ENCODE results near the gene TPR.

The TPR gene

DNA sequence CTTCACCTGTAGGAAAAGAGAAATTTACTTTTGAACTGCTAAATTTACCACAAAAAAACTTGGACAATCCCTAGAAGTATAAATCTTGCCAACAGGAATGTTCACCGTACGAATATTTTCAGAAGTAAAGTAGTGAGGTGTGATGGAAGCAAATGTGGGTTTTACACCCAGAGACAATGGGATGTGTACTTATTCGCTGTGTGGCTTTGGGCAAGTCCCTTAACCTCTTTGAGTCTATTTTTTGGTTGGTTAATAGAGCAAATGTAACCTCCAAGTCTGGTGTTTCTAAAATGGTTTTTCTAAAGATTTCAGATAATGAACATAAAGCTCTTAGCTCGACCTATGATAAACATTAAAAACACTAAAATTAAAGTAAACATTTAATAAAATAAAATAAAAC is 51.2 kb downstream of the TPR start:
- TF ChIP-seq POLR2AphosphoS5 (IDR thresholded peaks at IDR 0.05; ENCODE audit: low read depth, low read length) = no peak
- no peak for TF ChIP-seq TAF1 (IDR thresholded peaks at IDR 0.05; ENCODE audit: borderline replicate concordance, insufficient read depth, low read length)
- TF ChIP-seq SIN3A (IDR thresholded peaks at IDR 0.05; ENCODE audit: borderline replicate concordance, insufficient read depth, low read length) = no peak
- TF ChIP-seq FOXP2 (optimal IDR thresholded peaks at IDR 0.05; ENCODE audit: borderline replicate concordance, extremely low read depth, extremely low read length, insufficient read depth) = no peak
- TF ChIP-seq, protein P1, sequence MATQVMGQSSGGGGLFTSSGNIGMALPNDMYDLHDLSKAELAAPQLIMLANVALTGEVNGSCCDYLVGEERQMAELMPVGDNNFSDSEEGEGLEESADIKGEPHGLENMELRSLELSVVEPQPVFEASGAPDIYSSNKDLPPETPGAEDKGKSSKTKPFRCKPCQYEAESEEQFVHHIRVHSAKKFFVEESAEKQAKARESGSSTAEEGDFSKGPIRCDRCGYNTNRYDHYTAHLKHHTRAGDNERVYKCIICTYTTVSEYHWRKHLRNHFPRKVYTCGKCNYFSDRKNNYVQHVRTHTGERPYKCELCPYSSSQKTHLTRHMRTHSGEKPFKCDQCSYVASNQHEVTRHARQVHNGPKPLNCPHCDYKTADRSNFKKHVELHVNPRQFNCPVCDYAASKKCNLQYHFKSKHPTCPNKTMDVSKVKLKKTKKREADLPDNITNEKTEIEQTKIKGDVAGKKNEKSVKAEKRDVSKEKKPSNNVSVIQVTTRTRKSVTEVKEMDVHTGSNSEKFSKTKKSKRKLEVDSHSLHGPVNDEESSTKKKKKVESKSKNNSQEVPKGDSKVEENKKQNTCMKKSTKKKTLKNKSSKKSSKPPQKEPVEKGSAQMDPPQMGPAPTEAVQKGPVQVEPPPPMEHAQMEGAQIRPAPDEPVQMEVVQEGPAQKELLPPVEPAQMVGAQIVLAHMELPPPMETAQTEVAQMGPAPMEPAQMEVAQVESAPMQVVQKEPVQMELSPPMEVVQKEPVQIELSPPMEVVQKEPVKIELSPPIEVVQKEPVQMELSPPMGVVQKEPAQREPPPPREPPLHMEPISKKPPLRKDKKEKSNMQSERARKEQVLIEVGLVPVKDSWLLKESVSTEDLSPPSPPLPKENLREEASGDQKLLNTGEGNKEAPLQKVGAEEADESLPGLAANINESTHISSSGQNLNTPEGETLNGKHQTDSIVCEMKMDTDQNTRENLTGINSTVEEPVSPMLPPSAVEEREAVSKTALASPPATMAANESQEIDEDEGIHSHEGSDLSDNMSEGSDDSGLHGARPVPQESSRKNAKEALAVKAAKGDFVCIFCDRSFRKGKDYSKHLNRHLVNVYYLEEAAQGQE (IDR thresholded peaks at IDR 0.05; ENCODE audit: insufficient read depth in 1 of 2, low read depth in 2 of 2, low read length in 2 of 2) = no peak

DNA sequence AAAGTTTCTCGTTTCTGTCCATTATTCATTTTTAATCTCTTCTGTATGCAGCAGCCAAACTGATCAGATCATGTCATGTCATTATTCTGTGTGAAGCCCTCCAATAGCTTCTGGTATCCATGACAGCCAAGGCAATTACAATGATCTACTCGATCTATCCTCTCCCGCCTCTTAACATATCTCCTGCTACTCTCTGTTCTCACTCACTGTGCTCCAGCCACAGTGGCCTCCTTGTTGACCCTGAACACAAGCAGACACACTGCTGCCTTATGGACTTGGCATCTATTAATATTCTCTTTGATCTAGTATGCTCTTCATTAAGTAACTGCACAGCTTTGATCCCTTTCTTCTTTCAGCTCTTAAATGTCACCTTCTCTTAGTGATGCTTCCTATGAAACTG is 59.5 kb downstream of the TPR start:
- TF ChIP-seq TAF1 (IDR thresholded peaks at IDR 0.05; ENCODE audit: borderline replicate concordance, insufficient read depth, low read length) (no peak), FOXP2 (optimal IDR thresholded peaks at IDR 0.05; ENCODE audit: borderline replicate concordance, extremely low read depth, extremely low read length, insufficient read depth) (no peak), POLR2AphosphoS5 (IDR thresholded peaks at IDR 0.05; ENCODE audit: low read depth, low read length) (no peak), SIN3A (IDR thresholded peaks at IDR 0.05; ENCODE audit: borderline replicate concordance, insufficient read depth, low read length) (no peak)
- TF ChIP-seq, protein P1 (IDR thresholded peaks at IDR 0.05; ENCODE audit: insufficient read depth in 1 of 2, low read depth in 2 of 2, low read length in 2 of 2) = no peak

DNA sequence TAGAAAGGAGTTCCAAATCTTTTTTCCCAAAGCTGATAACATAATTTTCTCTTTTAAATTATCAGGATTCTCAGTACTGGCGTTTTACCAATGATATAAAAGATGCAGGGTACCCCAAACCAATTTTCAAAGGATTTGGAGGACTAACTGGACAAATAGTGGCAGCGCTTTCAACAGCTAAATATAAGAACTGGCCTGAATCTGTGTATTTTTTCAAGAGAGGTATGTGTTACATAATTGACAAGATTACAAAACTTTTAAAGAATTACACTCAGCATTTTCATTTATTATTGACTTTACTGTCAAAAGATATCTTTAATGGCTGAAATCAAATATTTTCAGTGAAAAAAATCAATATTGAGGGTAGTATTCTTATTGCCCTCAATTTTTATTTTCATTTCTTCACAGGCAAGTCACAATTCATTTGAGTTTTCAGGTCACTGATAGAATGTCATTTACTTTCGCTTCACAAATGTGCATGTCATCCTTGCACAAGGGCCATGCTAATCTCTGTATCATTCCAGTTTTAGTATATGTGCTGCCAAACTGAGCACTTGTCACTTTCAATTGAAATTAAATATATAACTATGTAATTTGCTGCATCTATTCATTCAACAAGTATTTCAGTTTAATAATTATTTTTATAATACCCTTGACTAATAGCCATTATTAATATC is 63.5 kb downstream of the TPR start:
- TF ChIP-seq FOXP2 (optimal IDR thresholded peaks at IDR 0.05; ENCODE audit: borderline replicate concordance, extremely low read depth, extremely low read length, insufficient read depth) (no peak), SIN3A (IDR thresholded peaks at IDR 0.05; ENCODE audit: borderline replicate concordance, insufficient read depth, low read length) (no peak), TAF1 (IDR thresholded peaks at IDR 0.05; ENCODE audit: borderline replicate concordance, insufficient read depth, low read length) (no peak), POLR2AphosphoS5 (IDR thresholded peaks at IDR 0.05; ENCODE audit: low read depth, low read length) (no peak)
- TF ChIP-seq, protein P1 (IDR thresholded peaks at IDR 0.05; ENCODE audit: insufficient read depth in 1 of 2, low read depth in 2 of 2, low read length in 2 of 2) = no peak

DNA sequence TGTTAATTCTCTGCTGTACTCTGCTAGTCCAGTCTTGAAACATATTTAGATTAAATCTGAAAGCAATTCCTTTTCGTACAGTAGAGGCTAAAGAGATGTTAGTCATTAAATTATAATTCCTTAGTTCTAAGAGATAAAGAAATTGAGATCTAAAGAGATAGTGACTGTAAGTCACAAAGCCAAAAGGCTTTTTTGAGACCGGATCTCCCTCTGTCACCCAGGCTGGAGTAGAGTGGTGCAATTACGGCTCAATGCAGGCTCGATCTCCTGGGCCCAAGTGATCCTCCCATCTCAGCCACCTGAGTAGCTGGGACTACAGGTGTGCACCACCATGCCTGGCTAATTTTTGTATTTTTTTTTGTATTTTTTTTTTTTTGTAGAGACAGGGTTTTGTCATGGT is 64.7 kb downstream of the TPR start:
- TF ChIP-seq FOXP2 (optimal IDR thresholded peaks at IDR 0.05; ENCODE audit: borderline replicate concordance, extremely low read depth, extremely low read length, insufficient read depth) (no peak), TAF1 (IDR thresholded peaks at IDR 0.05; ENCODE audit: borderline replicate concordance, insufficient read depth, low read length) (no peak)

DNA sequence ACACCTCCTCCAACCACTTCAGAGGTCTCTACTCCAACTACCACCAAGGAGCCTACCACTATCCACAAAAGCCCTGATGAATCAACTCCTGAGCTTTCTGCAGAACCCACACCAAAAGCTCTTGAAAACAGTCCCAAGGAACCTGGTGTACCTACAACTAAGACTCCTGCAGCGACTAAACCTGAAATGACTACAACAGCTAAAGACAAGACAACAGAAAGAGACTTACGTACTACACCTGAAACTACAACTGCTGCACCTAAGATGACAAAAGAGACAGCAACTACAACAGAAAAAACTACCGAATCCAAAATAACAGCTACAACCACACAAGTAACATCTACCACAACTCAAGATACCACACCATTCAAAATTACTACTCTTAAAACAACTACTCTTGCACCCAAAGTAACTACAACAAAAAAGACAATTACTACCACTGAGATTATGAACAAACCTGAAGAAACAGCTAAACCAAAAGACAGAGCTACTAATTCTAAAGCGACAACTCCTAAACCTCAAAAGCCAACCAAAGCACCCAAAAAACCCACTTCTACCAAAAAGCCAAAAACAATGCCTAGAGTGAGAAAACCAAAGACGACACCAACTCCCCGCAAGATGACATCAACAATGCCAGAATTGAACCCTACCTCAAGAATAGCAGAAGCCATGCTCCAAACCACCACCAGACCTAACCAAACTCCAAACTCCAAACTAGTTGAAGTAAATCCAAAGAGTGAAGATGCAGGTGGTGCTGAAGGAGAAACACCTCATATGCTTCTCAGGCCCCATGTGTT is 66.6 kb downstream of the TPR start:
- TF ChIP-seq POLR2AphosphoS5 (IDR thresholded peaks at IDR 0.05; ENCODE audit: low read depth, low read length) (no peak), TAF1 (IDR thresholded peaks at IDR 0.05; ENCODE audit: borderline replicate concordance, insufficient read depth, low read length) (no peak), FOXP2 (optimal IDR thresholded peaks at IDR 0.05; ENCODE audit: borderline replicate concordance, extremely low read depth, extremely low read length, insufficient read depth) (no peak), SIN3A (IDR thresholded peaks at IDR 0.05; ENCODE audit: borderline replicate concordance, insufficient read depth, low read length) (no peak)
- TF ChIP-seq, protein P1 (IDR thresholded peaks at IDR 0.05; ENCODE audit: insufficient read depth in 1 of 2, low read depth in 2 of 2, low read length in 2 of 2) = no peak
